WTC11 (cell line): Measurements from ENCODE around the gene PDS5A. TPM values are rescaled to one million over a fixed set of nuclear protein-coding genes. Genes with fewer than 3 reads are reported as not detected.

Experiments used
- ATAC-seq: fragments of 200-7000 bp; cut with Tn5 transposase; 2 replicates; pipeline ENCODE4 v1.10.0; 2021; ENCODE audit warnings: mild to moderate bottlenecking, moderate library complexity
- CTCF ChIA-PET: fragments of 300-600 bp; sonication (Branson Sonifier 250); formaldehyde crosslinking; loops from one replicate; lab custom pipeline; 2021; ENCODE audit warnings: antibody characterized with exemption; lab: Charles Lee
- POLR2A ChIA-PET: fragments of 350-600 bp; sonication (Branson Sonifier 250); formaldehyde crosslinking; loops from one replicate; lab custom pipeline; 2021; ENCODE audit warnings: antibody characterized with exemption; lab: Charles Lee
- DNase-seq: peaks from one replicate; pipeline ENCODE4 v3.0.0; 2021; ENCODE audit warnings: low spot score
- H3K27ac Mint-ChIP-seq: 2 replicates; pipeline ENCODE4 v1.8.0; 2021; ENCODE audit warnings: mixed read lengths
- H3K27me3 Mint-ChIP-seq: 2 replicates; pipeline ENCODE4 v1.8.0; 2021; ENCODE audit warnings: low read depth, mild to moderate bottlenecking, moderate library complexity, mixed read lengths
- H3K36me3 Mint-ChIP-seq: 2 replicates; pipeline ENCODE4 v1.8.0; 2021; ENCODE audit warnings: mixed read lengths
- H3K4me1 Mint-ChIP-seq: 2 replicates; pipeline ENCODE4 v1.8.0; 2022; ENCODE audit warnings: mixed read lengths
- H3K4me3 Mint-ChIP-seq: 2 replicates; pipeline ENCODE4 v1.8.0; 2021; ENCODE audit warnings: mild to moderate bottlenecking, moderate library complexity, mixed read lengths
- H3K9me3 Mint-ChIP-seq: 2 replicates; pipeline ENCODE4 v1.8.0; 2021; ENCODE audit warnings: mixed read lengths
- CBFB ChIP-seq: sonication (generic); formaldehyde crosslinking; IDR thresholded peaks from 2 replicates; pipeline ENCODE4 v1.8.1; 2022; ENCODE audit warnings: mild to moderate bottlenecking, low read depth, missing genetic modification reagents
- HMGA2 ChIP-seq: fragments of 250-450 bp; sonication (Bioruptor Pico); IDR thresholded peaks from 2 replicates; pipeline ENCODE4 v1.4.0; 2021; ENCODE audit warnings: mild to moderate bottlenecking, moderate library complexity
- MXD4 ChIP-seq: fragments of 250-450 bp; sonication (Bioruptor Pico); IDR thresholded peaks from 2 replicates; pipeline ENCODE4 v1.8.0; 2021; ENCODE audit warnings: mild to moderate bottlenecking, moderate library complexity, borderline replicate concordance
- RELA ChIP-seq: sonication (generic); formaldehyde crosslinking; IDR thresholded peaks from 2 replicates; pipeline ENCODE4 v1.8.1; 2022; ENCODE audit warnings: missing genetic modification reagents, mild to moderate bottlenecking, borderline replicate concordance
- SMAD3 ChIP-seq: sonication (generic); formaldehyde crosslinking; IDR thresholded peaks from 2 replicates; pipeline ENCODE4 v1.8.0; 2022; ENCODE audit warnings: missing genetic modification reagents, mild to moderate bottlenecking, borderline replicate concordance
- TEAD1 ChIP-seq: sonication (generic); formaldehyde crosslinking; IDR thresholded peaks from 2 replicates; pipeline ENCODE4 v1.8.0; 2022; ENCODE audit warnings: mild to moderate bottlenecking, missing genetic modification reagents
- ZNF416 ChIP-seq: fragments of 250-450 bp; sonication (Bioruptor Pico); IDR thresholded peaks from 2 replicates; pipeline ENCODE4 v1.9.0; 2021; ENCODE audit warnings: mild to moderate bottlenecking, inconsistent platforms
- ZNF423 ChIP-seq: fragments of 250-450 bp; sonication (Bioruptor Pico); IDR thresholded peaks from 2 replicates; pipeline ENCODE4 v2.1.2; 2022; ENCODE audit warnings: mild to moderate bottlenecking, moderate library complexity
- total RNA-seq: library from RNA; stranded (reverse); gene quantifications from 3 replicates; pipeline ENCODE4 v1.2.3, GENCODE V29; 2021
- TF ChIP-seq, protein P1 (sequence below): sonication (generic); formaldehyde crosslinking; conservative IDR thresholded peaks from 2 replicates; pipeline ENCODE4 v1.8.1; 2022; ENCODE audit warnings: mild to moderate bottlenecking, missing genetic modification reagents
- TF ChIP-seq, protein P2 (sequence below): sonication (generic); formaldehyde crosslinking; IDR thresholded peaks from 2 replicates; pipeline ENCODE4 v1.8.1; 2023; ENCODE audit warnings: mild to moderate bottlenecking, missing genetic modification reagents, moderate library complexity
- TF ChIP-seq, protein P3 (sequence below): fragments of 250-450 bp; sonication (Bioruptor Pico); IDR thresholded peaks from 2 replicates; pipeline ENCODE4 v1.9.0; 2021; ENCODE audit warnings: mild to moderate bottlenecking
- TF ChIP-seq, protein P4 (sequence below): sonication (generic); formaldehyde crosslinking; IDR thresholded peaks from 2 replicates; pipeline ENCODE4 v1.8.0; 2022; ENCODE audit warnings: mild to moderate bottlenecking, missing genetic modification reagents
- TF ChIP-seq, protein P5 (sequence below): sonication (generic); formaldehyde crosslinking; IDR thresholded peaks from 2 replicates; pipeline ENCODE4 v1.8.1; 2023; ENCODE audit warnings: mild to moderate bottlenecking, moderate library complexity, missing genetic modification reagents
- TF ChIP-seq, protein P6 (sequence below): sonication (generic); formaldehyde crosslinking; IDR thresholded peaks from 2 replicates; pipeline ENCODE4 v1.8.0; 2023; ENCODE audit warnings: missing genetic modification reagents, mild to moderate bottlenecking, borderline replicate concordance

PDS5A gene
- total RNA-seq, 1 experiment from 2014 or later, result 61.7 TPM

DNA sequence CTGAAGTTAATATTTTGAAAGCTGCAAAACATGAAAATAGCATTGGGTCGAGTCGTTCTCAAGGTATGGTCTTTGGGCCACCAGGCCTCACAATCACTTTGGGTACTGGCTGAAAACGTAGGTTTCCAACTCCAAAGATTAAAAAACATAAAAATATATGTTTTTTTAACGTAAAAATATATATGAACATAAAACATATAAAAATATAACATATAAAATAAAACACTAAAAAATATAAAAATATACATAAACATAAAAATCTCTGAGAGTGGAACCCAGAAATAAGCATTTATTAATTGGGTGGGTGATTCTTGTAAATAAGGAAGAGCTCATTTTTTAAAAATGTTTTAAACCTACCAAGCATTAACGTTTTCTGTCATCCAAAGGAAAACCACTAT, 666 bp upstream of the PDS5A start:
- Mint-ChIP-seq H3K27me3 (no peaks in the 10 kb centered on the region), H3K4me1 (peaks cover 19% of the 10 kb centered on the region), H3K27ac (peak overlapping the region; percentile 94), H3K9me3 (no peaks in the 10 kb centered on the region), H3K4me3 (peak overlapping the region; percentile 79), H3K36me3 (peaks cover 23% of the 10 kb centered on the region)
- ChIA-PET POLR2A (no interaction called here), CTCF (interaction anchor here (0.6 to 1.5 kb wide), 7 partner anchors 9 to 873 kb away, joined by 3 to 13 read pairs (median 3); partner anchors contain the start of genes N4BP2 and RPL9)
- DNase-seq (no peak), ATAC-seq (no peak)
- no peak for TF ChIP-seq MXD4 (CRISPR knock-in tag)
- TF ChIP-seq SMAD3 (CRISPR knock-in tag), result no peak
- peak; percentile 93 for TF ChIP-seq HMGA2 (CRISPR knock-in tag)
- no peak for TF ChIP-seq CBFB (CRISPR knock-in tag)
- TF ChIP-seq, protein P1, sequence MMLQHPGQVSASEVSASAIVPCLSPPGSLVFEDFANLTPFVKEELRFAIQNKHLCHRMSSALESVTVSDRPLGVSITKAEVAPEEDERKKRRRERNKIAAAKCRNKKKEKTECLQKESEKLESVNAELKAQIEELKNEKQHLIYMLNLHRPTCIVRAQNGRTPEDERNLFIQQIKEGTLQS (CRISPR knock-in tag), result no peak

DNA sequence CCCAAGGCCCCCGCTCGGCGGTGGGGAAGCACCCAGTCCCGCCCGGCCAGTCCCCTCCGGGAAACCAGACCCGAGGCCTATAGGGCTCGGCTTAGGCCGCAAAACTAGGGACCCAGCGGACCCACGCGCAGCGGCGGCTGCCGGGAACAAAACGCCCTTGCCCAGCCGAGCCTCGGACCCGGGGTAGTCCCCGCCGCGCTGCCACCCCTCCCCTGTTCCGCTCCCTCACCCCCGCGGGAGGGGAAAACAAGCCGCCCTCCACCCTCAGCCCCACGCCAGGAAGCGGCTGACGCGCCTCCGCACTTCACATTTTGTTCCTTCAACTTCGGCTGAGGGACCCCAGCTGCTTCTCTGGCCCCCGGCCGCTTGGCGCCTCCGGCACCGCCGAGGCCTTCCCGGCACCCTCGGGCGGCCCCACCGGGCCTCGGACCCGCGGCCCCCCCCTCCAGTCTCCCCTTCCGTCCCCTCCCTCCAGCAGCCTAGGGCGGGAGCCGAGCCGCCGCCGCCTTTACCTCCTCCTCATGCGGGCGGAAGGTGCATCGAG, 694 bp downstream of the PDS5A start:
- no peak overlapping the region for H3K27ac Mint-ChIP-seq
- TF ChIP-seq, protein P2, sequence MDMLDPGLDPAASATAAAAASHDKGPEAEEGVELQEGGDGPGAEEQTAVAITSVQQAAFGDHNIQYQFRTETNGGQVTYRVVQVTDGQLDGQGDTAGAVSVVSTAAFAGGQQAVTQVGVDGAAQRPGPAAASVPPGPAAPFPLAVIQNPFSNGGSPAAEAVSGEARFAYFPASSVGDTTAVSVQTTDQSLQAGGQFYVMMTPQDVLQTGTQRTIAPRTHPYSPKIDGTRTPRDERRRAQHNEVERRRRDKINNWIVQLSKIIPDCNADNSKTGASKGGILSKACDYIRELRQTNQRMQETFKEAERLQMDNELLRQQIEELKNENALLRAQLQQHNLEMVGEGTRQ (CRISPR knock-in tag), result no peak
- TF ChIP-seq ZNF416 (CRISPR knock-in tag) (no peak), ZNF423 (CRISPR knock-in tag) (no peak), RELA (CRISPR knock-in tag) (0 out of 2 replicates have a peak, but pooled peaks have one; percentile 30), TEAD1 (CRISPR knock-in tag) (no peak)
- TF ChIP-seq, protein P3, sequence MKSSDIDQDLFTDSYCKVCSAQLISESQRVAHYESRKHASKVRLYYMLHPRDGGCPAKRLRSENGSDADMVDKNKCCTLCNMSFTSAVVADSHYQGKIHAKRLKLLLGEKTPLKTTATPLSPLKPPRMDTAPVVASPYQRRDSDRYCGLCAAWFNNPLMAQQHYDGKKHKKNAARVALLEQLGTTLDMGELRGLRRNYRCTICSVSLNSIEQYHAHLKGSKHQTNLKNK (CRISPR knock-in tag), result no peak
- TF ChIP-seq, protein P4, sequence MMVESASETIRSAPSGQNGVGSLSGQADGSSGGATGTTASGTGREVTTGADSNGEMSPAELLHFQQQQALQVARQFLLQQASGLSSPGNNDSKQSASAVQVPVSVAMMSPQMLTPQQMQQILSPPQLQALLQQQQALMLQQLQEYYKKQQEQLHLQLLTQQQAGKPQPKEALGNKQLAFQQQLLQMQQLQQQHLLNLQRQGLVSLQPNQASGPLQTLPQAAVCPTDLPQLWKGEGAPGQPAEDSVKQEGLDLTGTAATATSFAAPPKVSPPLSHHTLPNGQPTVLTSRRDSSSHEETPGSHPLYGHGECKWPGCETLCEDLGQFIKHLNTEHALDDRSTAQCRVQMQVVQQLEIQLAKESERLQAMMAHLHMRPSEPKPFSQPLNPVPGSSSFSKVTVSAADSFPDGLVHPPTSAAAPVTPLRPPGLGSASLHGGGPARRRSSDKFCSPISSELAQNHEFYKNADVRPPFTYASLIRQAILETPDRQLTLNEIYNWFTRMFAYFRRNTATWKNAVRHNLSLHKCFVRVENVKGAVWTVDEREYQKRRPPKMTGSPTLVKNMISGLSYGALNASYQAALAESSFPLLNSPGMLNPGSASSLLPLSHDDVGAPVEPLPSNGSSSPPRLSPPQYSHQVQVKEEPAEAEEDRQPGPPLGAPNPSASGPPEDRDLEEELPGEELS (CRISPR knock-in tag), result peak; percentile 24; the same call in 1 of the 2 replicates
- TF ChIP-seq, protein P5, sequence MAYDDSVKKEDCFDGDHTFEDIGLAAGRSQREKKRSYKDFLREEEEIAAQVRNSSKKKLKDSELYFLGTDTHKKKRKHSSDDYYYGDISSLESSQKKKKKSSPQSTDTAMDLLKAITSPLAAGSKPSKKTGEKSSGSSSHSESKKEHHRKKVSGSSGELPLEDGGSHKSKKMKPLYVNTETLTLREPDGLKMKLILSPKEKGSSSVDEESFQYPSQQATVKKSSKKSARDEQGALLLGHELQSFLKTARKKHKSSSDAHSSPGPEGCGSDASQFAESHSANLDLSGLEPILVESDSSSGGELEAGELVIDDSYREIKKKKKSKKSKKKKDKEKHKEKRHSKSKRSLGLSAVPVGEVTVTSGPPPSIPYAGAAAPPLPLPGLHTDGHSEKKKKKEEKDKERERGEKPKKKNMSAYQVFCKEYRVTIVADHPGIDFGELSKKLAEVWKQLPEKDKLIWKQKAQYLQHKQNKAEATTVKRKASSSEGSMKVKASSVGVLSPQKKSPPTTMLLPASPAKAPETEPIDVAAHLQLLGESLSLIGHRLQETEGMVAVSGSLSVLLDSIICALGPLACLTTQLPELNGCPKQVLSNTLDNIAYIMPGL, result 0 out of 2 replicates have a peak, but pooled peaks have one; percentile 68
- TF ChIP-seq, protein P6, sequence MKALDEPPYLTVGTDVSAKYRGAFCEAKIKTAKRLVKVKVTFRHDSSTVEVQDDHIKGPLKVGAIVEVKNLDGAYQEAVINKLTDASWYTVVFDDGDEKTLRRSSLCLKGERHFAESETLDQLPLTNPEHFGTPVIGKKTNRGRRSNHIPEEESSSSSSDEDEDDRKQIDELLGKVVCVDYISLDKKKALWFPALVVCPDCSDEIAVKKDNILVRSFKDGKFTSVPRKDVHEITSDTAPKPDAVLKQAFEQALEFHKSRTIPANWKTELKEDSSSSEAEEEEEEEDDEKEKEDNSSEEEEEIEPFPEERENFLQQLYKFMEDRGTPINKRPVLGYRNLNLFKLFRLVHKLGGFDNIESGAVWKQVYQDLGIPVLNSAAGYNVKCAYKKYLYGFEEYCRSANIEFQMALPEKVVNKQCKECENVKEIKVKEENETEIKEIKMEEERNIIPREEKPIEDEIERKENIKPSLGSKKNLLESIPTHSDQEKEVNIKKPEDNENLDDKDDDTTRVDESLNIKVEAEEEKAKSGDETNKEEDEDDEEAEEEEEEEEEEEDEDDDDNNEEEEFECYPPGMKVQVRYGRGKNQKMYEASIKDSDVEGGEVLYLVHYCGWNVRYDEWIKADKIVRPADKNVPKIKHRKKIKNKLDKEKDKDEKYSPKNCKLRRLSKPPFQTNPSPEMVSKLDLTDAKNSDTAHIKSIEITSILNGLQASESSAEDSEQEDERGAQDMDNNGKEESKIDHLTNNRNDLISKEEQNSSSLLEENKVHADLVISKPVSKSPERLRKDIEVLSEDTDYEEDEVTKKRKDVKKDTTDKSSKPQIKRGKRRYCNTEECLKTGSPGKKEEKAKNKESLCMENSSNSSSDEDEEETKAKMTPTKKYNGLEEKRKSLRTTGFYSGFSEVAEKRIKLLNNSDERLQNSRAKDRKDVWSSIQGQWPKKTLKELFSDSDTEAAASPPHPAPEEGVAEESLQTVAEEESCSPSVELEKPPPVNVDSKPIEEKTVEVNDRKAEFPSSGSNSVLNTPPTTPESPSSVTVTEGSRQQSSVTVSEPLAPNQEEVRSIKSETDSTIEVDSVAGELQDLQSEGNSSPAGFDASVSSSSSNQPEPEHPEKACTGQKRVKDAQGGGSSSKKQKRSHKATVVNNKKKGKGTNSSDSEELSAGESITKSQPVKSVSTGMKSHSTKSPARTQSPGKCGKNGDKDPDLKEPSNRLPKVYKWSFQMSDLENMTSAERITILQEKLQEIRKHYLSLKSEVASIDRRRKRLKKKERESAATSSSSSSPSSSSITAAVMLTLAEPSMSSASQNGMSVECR (CRISPR knock-in tag), result 0 out of 2 replicates have a peak, but pooled peaks have one; percentile 47
- TF ChIP-seq, all 79 proteins: peak for 4
- ChIA-PET POLR2A (no interaction called here), CTCF (interaction anchor here (0.6 kb wide), 2 partner anchors 63 to 141 kb away, joined by 3 to 4 read pairs; no protein-coding TSS in a partner anchor)
- Mint-ChIP-seq H3K27me3 (no peaks in the 10 kb centered on the region), H3K36me3 (peaks cover 28% of the 10 kb centered on the region), H3K9me3 (no peaks in the 10 kb centered on the region), H3K4me3 (peak overlapping the region; percentile 81), H3K4me1 (peaks cover 19% of the 10 kb centered on the region)
- no peak for ATAC-seq
- DNase-seq, result peak; percentile 23
